HUDEP-2 (cell line): ENCODE data around the gene WBP2.
"Not testable (repeated sequence)": the region's sequence is repeated elsewhere in the genome, so short reads cannot be mapped to it uniquely, and the experiment has no call there.

Experiments used
- DNase-seq, 76 experiments: peaks; one replicate each; lab custom pipeline; 2025; ENCODE audit not compliant: unreplicated experiment in 76 of 76; lab: John Stamatoyannopoulos, UW

WBP2 gene

DNA sequence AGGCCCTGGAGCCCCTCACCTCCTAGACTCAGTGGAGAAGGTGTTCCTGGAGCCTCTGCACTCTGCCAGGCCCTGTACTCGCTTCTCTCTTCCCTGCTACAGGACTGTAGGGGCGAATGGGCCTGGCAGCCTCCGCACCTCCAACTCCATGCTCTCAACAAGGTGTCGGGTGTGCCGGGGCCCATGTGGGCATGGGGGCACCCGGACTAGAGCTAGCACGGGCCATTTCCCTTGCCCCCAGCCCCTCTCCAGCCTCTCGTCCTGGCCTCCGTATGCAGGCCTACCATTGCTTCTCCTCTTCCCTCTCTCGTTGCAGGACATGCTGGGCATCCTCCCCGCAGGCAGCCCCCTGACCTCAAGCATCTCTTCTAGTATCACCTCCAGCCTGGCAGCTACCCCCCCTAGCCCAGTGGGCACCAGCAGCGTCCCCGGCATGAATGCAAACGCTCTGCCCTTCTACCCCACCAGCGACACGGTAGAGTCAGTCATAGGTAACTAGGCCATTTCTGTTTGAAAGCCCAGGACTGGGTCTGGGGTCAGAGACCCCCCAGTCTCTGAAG, 36.7 kb downstream of the WBP2 start:
- DNase-seq = no peak

DNA sequence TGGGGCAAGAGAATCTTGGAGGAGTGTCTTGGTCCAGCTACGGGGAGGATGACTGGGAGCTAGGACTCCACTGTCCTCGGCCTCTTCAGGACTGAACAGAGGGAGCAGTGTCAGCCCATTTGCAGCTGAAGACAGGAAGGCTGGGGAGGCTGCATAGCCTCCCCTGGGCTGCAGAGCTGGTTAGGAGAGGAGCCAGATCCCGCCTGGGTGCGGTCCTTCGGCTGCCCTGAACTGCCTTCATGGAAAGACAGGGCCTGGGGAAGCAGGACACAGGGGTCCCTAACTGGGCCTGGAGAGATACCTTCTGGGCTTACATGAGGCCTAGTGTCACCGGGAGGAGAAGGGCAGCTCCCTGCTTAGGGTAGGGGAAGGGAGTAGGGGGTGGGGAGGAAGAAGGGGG, 37.6 kb downstream of the WBP2 start:
- DNase-seq = no peak

- no peak for DNase-seq
These were observed 38.4 kb downstream of the WBP2 start for GRCh38 chr17:75816693-75817092.

DNA sequence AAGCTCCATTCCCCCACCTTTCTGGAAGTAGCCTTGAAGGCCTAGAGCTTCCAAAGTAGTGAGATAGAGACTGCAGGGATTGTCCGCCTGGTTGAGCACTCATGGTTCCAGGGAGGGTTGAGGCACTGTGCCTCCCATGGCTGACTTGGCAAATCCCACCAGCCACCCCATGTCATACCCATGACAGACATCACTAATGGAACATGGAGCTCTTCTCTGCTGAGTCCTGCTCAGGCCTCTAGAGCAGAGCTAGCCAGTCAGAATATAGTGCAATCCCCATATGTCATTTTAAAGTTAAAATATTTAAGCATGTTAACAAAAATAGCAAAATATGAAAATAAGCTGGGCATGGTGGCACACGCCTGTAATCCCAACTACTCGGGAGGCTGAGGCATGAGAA, 39.7 kb downstream of the WBP2 start:
- no peak for DNase-seq

- no peak for DNase-seq
These were observed 40.2 kb downstream of the WBP2 start for GRCh38 chr17:75814900-75815373.

DNA sequence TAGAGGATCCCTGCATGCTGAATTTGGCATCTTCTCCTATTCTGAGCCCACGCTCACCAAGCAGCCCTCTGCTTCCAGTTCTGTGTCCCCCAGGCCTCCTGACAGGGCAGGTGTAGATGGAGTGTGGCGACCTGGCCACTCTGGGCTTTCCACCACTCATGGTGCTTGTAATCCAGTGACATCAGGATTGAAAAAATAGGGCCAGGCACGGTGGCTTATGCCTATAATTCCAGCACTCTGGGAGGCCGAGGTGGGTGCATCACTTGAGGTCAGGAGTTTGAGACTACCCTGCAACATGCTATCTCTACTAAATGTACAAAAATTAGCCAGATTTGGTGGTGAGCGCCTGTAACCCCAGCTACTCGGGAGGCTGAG, 41.1 kb downstream of the WBP2 start:
- DNase-seq = no peak

- DNase-seq = no peak
These were observed 41.8 kb downstream of the WBP2 start for GRCh38 chr17:75813081-75814020.

GRCh38 chr17:75812096-75813013, 42.8 kb downstream of the WBP2 start:
- DNase-seq = no peak

GRCh38 chr17:75811174-75811573, 44.0 kb downstream of the WBP2 start:
- no peak for DNase-seq

DNA sequence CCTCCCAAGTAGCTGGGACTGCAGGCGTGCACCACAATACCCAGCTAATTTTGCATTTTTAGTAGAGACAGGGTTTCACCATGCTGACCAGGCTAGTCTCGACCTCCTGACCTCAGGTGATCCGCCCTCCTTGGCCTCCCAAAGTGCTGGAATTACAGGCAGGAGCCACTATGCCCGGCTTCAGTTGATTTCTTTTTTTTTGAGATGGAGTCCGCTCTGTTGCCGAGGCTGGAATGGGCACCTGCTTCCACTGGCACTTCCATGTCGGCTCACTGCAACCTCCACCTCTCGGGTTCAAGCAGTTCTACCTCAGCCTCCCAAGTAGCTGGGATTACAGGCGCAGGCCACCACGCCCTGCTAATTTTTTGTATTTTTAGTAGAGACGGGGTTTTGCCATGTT, 44.4 kb downstream of the WBP2 start:
- DNase-seq = not testable (repeated sequence)

DNA sequence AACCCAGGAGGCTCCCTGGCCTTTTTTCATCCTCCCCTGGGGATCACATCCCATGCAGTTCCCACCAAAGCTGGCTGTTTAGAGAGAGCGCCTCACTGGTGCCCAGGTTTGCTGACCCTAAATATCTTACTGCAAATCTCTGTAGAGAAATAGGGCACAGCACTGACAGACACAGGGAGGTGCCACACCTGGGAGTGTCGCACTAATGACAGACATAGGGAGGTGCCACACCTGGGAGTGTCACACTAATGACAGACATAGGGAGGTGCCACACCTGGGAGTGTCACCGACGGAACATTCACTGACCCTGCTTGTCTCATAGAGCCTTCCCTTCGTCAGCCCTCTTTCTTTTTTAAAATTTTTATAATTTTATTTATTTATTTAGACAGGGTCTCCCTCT, 44.9 kb downstream of the WBP2 start:
- DNase-seq = peak in 2 of 76 experiments; percentile 7 to 18

GRCh38 chr17:75809631-75810111, 45.5 kb downstream of the WBP2 start:
- DNase-seq = no peak

DNA sequence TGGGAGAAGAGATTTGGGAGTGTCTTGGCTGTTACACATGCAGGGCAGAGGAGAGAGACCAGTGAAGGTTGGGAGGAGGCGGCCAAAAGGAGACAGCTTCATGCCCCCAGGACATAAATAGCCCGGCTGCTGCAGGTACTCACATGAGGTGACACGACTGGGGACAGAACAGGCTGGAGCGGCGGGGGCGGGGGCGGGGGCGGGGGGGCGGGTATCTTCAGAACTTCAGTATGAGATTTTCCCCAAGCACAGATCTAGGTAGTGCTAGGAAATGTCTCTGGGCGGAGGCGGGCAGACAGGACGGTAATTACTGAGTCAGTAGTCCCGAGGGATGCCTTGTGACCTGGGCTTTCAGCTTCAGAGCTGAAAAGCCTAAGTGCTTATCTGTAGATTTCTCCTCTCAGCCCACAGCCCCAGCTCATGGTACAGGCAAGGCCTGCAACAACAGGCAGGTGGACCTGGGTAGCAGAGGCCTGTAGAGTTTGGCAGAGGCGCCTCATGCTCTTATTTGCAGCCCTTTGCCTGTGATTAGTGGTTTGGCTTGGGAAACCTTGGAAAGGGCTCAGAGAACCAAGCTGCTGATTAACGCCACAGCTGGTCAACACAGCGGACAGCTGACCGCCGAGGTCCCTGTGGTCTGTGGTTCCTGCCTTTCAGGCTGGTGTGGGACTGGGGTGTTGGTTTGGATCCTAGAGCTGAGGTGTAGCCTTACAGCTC, 46.1 kb downstream of the WBP2 start:
- peak in 5 of 76 experiments; percentile 14 to 27 (median 24) for DNase-seq

DNA sequence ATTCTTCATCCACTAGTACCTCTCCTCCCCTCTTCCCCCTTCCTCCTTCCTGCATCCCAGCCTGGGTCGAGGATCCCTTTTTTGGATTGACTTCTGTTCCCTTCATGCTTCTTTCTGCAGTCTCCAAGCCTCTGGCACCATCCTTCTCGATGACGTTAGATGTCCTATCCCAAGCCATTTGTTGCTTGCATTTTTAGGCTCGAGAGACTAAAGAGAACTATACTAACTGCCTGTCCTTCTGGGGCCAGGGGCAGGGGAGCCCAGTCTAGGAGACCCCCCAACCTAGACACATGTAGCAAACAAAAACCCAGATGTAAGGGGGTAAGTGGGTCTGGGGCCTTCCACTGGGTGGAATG, 46.6 kb downstream of the WBP2 start:
- DNase-seq = no peak

DNA sequence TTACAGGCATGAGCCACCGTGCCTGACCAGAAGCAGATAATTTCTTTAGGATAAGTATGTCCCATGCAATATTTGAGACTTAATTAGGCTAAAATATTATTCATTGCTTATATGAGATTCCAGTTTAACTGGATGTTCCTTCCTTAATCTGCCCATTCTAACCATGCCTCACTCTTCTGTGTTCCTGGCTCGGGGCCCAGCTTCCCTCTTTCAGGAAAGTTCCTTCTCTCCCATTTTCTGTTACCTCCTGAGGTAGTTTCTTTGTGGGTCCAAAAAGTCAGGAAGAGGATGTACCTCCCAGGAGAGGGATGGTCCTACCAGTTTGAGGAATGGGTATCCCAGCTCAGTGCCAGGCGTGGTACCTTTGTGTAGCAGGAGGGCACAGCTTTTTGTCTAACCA, 47.3 kb downstream of the WBP2 start:
- no peak for DNase-seq

- no peak for DNase-seq
These were observed 48.2 kb downstream of the WBP2 start for GRCh38 chr17:75806822-75807500.

- no peak for DNase-seq
These were observed 51.3 kb downstream of the WBP2 start for GRCh38 chr17:75803883-75804282.

DNA sequence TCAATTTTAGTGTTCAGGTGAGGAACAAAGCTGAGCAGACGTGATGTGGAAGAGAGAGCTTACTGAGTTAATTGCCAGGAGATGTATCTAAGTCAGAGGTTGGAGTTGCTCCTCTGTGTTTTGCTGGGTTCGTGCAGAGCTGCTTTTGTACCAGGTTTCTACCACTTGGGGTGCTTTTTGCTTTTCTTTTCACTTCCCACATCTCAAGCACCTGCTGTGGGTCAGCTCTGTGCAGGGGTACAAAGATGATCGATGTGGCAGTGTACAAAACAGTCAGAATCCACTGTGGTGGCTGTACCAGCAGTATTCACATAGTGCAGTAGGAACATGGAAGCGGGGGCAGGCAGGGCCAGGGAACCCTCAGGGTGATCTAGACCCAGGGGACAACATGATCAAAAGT, 55.7 kb downstream of the WBP2 start:
- no peak for DNase-seq

DNA sequence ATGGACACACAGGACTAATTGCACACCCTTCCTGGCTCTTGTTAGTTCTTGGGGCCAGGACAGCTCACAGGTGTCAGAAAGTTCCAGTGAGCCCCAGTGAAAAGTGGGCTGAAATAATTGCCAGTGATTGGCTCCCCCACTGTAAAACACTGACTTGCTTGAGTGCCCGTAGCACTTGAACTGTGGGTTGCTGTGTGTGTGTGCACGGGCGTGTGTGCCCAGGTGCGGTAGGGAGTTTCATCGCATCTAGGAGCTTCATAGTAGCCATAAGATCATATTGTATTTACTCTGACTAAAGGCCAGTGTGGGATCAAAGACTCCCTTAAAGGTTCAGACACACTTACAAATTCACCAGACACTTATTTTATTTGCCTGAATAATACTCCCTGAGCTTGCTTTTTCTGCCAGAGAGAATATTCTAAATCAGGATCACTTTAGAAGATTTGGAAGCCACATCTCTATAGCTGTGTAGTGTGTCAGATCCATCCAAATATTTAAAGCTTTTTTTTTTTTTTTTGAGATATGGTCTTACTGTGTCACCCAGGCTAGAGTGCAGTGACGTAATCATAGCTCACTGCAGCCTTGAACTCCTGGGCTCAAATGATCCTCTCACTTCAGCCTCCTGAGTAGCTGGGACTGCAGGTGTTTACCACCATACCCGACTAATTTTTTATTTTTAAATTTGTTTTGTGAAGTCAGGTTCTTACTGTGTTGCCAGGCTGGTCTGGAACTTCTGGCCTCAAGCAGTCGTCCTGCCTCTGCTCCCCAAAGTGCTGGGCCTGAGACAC, 59.1 kb downstream of the WBP2 start:
- DNase-seq = no peak
